NCI-H2171 treated with DMSO at 0.1 percent for 48 hours (cell line): ENCODE data around the gene PRSS23.

Experiments used
- DNase-seq: peaks from one replicate; lab custom pipeline; 2025; lab: John Stamatoyannopoulos, UW

PRSS23 gene

DNA sequence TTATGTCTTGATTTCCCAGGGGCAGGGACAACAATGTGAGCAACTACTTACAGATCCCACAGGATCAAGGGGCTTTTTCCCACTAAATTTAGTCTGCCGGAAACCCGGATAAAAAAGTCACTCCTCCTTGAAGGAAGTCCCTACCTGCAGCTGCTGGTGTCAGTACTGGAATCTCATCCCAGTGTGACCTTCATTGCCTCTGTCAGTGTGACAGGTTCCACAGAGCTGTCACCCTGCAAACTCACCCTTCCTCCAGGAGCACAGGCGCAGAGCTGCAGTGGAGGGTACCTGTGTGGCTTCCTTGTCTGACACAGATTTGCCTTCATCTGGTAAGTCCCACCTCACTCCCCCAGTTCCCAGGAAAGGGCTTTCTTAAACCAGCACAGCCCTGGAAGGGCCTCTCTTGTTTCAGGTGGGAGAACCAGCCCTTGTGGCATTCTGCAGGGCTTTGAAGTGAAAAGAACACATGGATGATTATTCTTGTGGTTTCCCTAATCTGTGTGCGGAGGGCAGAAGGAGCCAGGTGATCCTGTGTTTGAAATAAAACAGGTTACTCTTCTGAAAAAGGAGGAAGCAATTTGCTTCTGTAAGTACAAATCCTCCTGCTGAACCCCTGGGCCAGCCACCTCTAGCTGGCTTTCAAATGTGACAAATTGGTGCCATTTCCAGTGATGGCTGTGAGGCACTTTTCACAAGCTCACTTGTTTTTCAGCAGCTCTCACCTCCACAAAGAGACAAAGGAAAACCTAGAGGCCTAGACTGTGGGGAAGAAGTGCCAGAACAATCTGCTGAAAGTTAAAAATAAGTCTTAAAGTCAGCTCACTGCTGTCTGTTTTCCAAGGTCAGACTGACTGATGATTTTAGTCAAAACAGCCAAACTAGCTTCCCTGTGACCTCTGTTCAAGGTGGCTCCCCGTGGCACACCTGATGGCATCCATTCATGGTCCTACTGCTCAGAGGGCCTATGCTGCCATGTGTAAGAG lies 9.2 kb upstream of the PRSS23 start:
- DNase-seq: no peak

- DNase-seq: no peak
These were observed 8.2 kb upstream of the PRSS23 start for GRCh38 chr11:86792150-86792549.

GRCh38 chr11:86793307-86793706 lies 7.0 kb upstream of the PRSS23 start:
- DNase-seq: no peak

- DNase-seq: no peak
These were observed 4.8 kb upstream of the PRSS23 start for GRCh38 chr11:86795511-86795910.

DNA sequence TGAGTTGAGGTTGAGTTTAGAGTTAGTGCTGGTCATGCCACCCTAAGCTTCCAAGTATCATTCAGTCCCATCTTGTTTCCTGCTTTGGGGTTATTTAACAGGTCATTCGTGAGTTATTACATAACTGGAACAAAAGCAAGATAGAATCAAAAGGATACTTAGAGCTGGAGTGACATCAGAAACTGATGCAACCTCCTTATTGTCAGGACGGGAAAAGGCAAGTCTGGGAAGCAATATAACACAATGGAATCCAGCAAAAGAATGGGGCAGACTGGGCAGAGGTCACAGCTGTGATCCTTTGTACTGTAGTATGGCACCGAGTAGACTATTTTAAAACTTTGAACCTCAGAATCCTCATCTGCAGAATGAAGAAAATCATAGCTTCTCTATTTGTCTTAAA lies 4.4 kb upstream of the PRSS23 start:
- DNase-seq: no peak

DNA sequence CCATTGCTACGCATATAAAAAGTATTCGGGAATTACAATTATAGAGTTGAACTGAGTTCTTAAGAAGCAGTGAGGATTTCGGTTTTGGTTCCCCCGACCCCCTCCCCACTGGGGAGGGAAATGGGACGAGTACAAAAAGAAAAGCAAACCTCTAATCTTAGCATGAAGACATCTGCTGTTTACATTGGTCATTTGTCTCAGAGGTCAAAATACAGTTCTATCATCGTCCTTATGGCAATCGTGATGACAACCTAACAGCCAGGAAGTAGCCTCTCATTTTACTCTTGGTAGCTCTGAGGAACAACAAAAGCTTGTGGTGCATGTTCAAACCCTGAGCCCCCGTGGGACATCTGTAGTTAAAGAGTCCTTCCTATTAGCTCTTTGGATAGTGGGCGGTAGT lies 3.2 kb upstream of the PRSS23 start:
- no peak for DNase-seq

- DNase-seq: no peak
These were observed 1.4 kb upstream of the PRSS23 start for GRCh38 chr11:86798988-86799387.

DNA sequence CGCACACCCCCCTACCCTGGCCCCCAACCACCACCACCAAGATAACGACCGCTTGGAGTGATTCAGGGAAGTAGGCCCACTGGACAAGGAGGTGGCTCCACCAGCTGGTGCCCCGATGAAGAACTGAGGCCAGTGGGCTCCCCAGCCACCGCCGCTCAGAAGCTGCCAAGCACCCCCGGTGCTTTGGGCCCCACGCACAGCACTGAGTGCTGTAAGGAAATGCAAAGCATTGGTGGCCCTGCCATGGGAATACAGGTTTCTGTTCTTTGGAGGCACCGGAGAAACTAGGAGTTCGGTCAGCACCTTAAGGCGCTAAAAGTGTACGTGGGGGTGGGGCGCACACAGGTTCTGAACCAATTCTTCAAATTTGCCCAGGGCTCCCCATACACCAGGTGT lies 664 bp upstream of the PRSS23 start:
- DNase-seq: no peak

GRCh38 chr11:86800960-86801272 lies 574 bp downstream of the PRSS23 start:
- no peak for DNase-seq

DNA sequence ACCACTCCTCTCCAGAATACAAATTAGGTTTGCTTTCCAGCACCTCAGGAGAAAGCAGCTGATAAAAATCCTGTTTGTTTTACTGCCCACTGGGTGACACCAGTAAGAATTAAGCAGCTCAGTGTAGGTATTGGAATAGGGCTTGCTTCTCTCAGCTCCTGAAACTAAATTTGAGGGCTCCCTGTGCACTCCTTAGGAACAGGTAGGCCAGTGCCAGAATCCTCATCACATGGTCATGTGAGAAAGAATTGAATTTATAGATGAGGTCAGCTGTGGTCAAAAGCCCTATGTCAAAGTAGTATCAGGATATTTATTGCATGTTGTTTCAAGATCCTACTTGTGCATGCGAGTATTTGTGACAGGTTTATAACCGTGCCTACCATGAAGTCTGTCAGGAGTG lies 1.0 kb downstream of the PRSS23 start:
- no peak for DNase-seq

DNA sequence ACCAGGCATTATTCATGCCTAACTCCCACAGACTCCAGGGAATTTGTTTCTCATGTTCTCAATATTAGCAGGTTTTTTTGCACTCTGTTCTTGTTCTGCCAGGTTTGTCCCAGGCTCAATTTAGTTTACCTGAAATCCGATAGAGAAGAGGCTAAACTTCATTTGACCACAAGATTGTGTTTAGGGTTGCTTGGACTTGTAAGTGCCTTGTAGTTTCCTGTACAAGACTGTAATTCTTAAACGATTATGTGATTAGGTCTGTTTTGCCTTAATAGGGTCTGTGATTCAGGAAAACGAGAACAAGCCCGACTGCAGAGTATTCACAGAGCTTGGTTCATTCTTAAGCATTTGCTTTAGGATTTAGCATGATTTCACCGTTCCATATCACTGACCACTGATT lies 1.8 kb downstream of the PRSS23 start:
- no peak for DNase-seq

DNA sequence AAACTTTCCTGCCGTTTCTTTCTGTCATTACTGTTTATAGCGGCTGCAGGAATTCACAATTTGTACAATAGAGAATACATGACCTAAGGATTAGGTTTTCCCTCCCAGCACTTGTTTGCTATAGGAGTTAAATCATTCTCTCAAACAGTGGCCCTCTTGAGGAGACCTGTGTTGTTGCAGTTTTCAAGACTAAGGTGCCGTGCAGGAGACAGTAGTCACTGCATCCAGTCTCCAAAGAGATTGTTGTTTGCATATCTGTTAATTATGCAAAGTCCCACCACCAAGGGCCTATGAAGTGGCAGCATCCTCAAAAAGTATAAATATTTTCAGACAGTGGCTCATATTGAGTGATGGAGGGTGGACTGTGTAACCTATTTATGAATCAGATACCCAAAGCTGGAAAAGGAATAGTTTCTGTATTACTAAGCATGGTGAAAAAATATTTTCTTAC lies 2.3 kb downstream of the PRSS23 start:
- peak; percentile 7 for DNase-seq

DNA sequence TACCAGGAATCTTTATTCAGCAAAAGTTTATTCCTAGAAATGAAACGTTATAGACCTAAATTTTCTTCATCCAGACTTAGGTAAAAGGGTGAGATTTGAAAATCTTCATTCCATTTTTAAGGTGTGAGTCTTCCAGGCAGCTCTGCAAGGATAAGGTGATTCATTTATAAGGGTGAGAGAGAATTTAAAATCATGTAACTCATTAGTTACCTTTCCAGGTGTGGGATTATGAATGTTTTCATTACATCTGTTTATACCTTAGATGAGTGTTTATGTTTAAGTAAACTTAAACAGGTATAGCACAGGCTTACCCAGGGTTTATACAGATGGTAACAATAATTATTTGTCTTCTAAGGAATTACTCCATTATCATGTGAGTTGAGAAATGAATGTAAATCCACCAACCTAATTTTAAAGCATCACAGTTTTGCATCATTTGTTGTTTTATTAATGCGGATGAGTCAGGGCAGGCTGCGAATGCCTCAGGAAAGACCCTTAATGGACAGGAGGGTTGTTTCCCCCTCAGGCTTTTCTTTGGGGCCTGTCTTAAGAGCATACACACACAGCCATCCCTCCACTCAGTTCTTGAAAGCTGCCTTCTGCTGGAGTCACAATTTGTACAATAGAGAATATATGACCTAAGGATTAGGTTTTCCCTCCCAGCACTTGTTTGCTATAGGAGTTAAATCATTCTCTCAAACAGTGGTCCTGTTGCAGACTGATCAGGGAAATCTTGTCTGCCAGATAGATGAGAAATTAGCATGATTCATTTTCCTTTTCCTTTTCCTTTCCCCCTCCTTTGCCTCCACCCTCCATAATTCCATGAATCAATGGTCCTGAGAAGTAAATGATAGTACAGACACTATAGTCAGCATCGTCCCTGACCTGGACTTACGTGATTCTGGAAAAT lies 3.0 kb downstream of the PRSS23 start:
- DNase-seq: no peak

DNA sequence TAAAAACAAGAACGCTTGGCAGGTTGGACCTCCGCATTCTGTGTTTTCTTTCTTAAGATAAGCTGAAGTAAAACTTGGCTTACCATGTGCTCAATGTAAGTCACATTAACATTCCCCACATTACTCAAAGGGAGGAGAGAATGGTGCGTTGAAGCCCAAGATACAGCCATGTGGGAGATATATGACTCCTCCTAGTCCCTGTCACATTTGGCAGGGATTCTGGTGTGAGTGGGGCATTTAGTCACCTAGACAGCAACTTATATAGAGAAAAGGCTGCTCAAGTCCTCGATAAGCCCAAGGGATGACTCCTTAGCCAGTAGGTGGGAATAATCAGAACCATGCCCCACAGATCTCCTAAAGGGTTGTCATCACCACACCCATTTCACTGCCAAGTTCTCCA lies 4.6 kb downstream of the PRSS23 start:
- DNase-seq: no peak

- DNase-seq: no peak
These were observed 5.5 kb downstream of the PRSS23 start for GRCh38 chr11:86805873-86806310.

- no peak for DNase-seq
These were observed 6.6 kb downstream of the PRSS23 start for GRCh38 chr11:86806903-86807302.

- DNase-seq: no peak
These were observed 7.0 kb downstream of the PRSS23 start for GRCh38 chr11:86807360-86807759.

- DNase-seq: no peak
These were observed 9.2 kb downstream of the PRSS23 start for GRCh38 chr11:86809561-86809960.

GRCh38 chr11:86810288-86810687 lies 9.9 kb downstream of the PRSS23 start:
- no peak for DNase-seq

DNA sequence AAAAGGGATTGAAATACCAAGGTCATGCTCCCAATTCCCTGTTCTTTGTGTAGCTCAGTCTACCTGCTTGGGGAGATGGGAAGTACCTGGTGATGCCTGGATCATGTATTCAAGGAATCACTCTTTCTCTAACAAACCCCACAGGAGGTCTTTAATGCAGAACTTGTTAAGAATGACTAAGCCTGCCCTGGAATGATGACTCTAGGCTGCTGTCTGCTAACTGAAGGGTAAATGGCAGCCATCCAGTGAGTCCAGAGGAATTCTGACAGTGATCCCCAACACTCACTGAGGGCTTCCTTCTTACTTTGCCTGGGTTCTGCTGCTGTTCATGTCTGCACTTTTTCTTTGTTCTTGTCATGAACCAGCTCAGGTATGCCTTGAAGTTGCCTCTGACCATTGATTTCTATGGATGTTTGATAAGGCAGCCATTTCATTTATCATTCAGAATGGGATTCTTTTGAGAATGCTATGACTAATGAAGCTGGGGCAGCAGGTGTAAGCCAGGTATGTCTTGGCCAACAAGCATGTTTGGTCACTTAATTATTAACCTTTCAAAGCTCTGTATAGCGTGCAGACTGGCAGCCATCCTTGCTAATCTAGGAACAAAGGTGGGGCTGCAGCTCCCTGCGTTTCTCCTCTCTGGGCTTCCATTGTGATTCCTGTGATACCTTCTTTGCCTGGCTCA lies 11.4 kb downstream of the PRSS23 start:
- no peak for DNase-seq

DNA sequence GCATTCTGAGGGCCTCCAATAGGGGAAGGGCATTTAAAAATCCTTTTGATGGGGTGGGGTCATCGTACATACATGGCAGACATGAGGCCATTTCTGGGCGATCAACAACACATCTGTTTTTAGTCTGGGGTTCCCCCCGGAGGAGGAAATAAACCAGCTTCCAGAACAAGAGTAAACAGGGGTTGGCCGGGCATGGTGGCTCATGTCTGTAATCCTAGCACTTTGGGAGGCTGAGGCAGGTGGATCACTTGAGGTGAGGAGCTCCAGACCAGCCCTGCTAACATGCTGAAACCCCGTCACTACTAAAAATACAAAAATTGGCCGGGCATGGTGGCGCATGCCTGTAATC lies 12.0 kb downstream of the PRSS23 start:
- no peak for DNase-seq

- DNase-seq: no peak
These were observed 12.6 kb downstream of the PRSS23 start for GRCh38 chr11:86812981-86813380.
